K562 (cell line): ENCODE data around the gene CPLANE2. TPM values are rescaled to one million over a fixed set of nuclear protein-coding genes. Genes with fewer than 3 reads are reported as not detected.

Experiments used
- BCOR ChIP-seq: fragments of 450-650 bp; IDR thresholded peaks from 2 replicates; pipeline ENCODE4 v1.6.1; 2016
- BRD4 ChIP-seq: fragments of 200-600 bp; sonication (generic); IDR thresholded peaks from 2 replicates; pipeline ENCODE4 v1.6.1; 2017; ENCODE audit warnings: inconsistent platforms
- CC2D1A ChIP-seq: fragments of 450-650 bp; IDR thresholded peaks from 2 replicates; pipeline ENCODE4 v1.6.1; 2017; ENCODE audit warnings: mild to moderate bottlenecking
- CREM ChIP-seq: IDR thresholded peaks from 2 replicates; pipeline ENCODE4 v1.6.1; 2014; ENCODE audit warnings: antibody characterized with exemption, low read depth
- HCFC1 ChIP-seq: IDR thresholded peaks from 2 replicates; pipeline ENCODE4 v1.6.1; 2012; ENCODE audit warnings: low read depth, low read length, improper control_type of control experiment
- HDGF ChIP-seq: fragments of 450-650 bp; IDR thresholded peaks from 2 replicates; pipeline ENCODE4 v1.6.1; 2016
- HLTF ChIP-seq: fragments of 450-650 bp; IDR thresholded peaks from 2 replicates; pipeline ENCODE4 v1.6.1; 2016
- HNRNPL ChIP-seq: fragments of 200-400 bp; formaldehyde crosslinking; IDR thresholded peaks from 2 replicates; pipeline ENCODE4 v1.6.1; 2017; ENCODE audit warnings: low read depth, mild to moderate bottlenecking, low read length
- KLF13 ChIP-seq: fragments of 450-650 bp; IDR thresholded peaks from 2 replicates; pipeline ENCODE4 v1.6.1; 2016; ENCODE audit warnings: missing genetic modification characterization, low read depth, mild to moderate bottlenecking, missing compliant biosample characterization, moderate library complexity, borderline replicate concordance
- L3MBTL2 ChIP-seq: fragments of 450-650 bp; IDR thresholded peaks from 2 replicates; pipeline ENCODE4 v1.6.1; 2016; ENCODE audit warnings: mild to moderate bottlenecking, moderate library complexity
- MAZ ChIP-seq, 2 experiments: fragments of 450-650 bp in 1 of 2; sonication (generic) in 1 of 2; formaldehyde crosslinking; IDR thresholded peaks in 1 of 2; conservative IDR thresholded peaks in 1 of 2; 2 replicates each; pipeline versions ENCODE4 v1.4.0 to v1.5.0; 2020; ENCODE audit warnings: mild to moderate bottlenecking in 1 of 2, missing genetic modification reagents in 1 of 2
- MYC ChIP-seq, 2 experiments: fragments of 250-450 bp in 1 of 2; sonication (Bioruptor Pico) in 1 of 2; IDR thresholded peaks; 2 replicates each; pipeline versions ENCODE4 v1.5.1 to v1.6.1; 2012 to 2021; ENCODE audit warnings: low read depth in 2 of 2, borderline replicate concordance in 1 of 2, improper control_type of control experiment in 1 of 2, low read length in 1 of 2, mild to moderate bottlenecking in 1 of 2, moderate library complexity in 1 of 2
- NCOA6 ChIP-seq: fragments of 450-650 bp; IDR thresholded peaks from 2 replicates; pipeline ENCODE4 v1.6.1; 2017; ENCODE audit warnings: mild to moderate bottlenecking
- NCOR1 ChIP-seq: fragments of 450-650 bp; IDR thresholded peaks from 2 replicates; pipeline ENCODE4 v1.6.1; 2016; ENCODE audit warnings: mild to moderate bottlenecking, moderate library complexity
- NEUROD1 ChIP-seq: fragments of 150-350 bp; IDR thresholded peaks from 2 replicates; pipeline ENCODE4 v1.6.1; 2014; ENCODE audit warnings: borderline replicate concordance, low read length, low read depth; ENCODE audit not compliant: partially characterized antibody
- NRF1 ChIP-seq, 2 experiments: fragments of 450-650 bp; IDR thresholded peaks in 1 of 2; conservative IDR thresholded peaks in 1 of 2; 2 replicates each; pipeline ENCODE4 v1.6.1; 2014; ENCODE audit warnings: mild to moderate bottlenecking in 2 of 2
- PKNOX1 ChIP-seq: fragments of 450-650 bp; IDR thresholded peaks from 2 replicates; pipeline ENCODE4 v1.6.1; 2016
- POLR2A ChIP-seq: fragments of 450-650 bp; conservative IDR thresholded peaks from 2 replicates; pipeline ENCODE4 v1.6.1; 2016
- TAL1 ChIP-seq: fragments of 450-650 bp; IDR thresholded peaks from 2 replicates; pipeline ENCODE4 v1.6.1; 2016; ENCODE audit warnings: mild to moderate bottlenecking
- ZNF134 ChIP-seq: fragments of 250-450 bp; sonication (Bioruptor Pico); conservative IDR thresholded peaks from 2 replicates; pipeline ENCODE4 v1.4.0; 2020
- polyA plus RNA-seq, 8 experiments: library from polyadenylated mRNA; depleted of rRNA in 4 of 8; stranded (reverse) in 5 of 8; unstranded in 3 of 8; fragments of >200 nt; fragmentation: Nextera tagmentation in 2 of 8; fragmentation: Illumina TruSeq in 1 of 8; extraction: Ambion mirVana in 2 of 8; extraction: Trizol in 1 of 8; gene quantifications; 2 replicates each; pipeline versions ENCODE4 v1.2.1 to v1.2.3, GENCODE V29; 2011 to 2014; ENCODE audit warnings: inconsistent platforms in 1 of 8, missing spikeins in 1 of 8
- total RNA-seq, 7 experiments: library from RNA; depleted of rRNA in 6 of 7; stranded (reverse); fragments of >200 nt in 6 of 7; fragmentation: Illumina TruSeq in 2 of 7; extraction: Trizol in 2 of 7; gene quantifications; 2 replicates each; pipeline versions ENCODE4 v1.2.1 to v1.2.3, GENCODE V29; 2011 to 2021; ENCODE audit warnings: low replicate concordance in 1 of 7
- TF ChIP-seq, protein P1 (sequence below): sonication (generic); formaldehyde crosslinking; IDR thresholded peaks from 2 replicates; pipeline ENCODE4 v1.8.1; 2023; ENCODE audit warnings: mild to moderate bottlenecking, missing genetic modification reagents, moderate library complexity

Gene CPLANE2
- total and polyA plus RNA-seq, 9 of the 15 experiments (the other 6 are each of a cell fraction or from before 2014, with no cell fraction given) = 0.17 to 20.9 (median 8.1) TPM

DNA sequence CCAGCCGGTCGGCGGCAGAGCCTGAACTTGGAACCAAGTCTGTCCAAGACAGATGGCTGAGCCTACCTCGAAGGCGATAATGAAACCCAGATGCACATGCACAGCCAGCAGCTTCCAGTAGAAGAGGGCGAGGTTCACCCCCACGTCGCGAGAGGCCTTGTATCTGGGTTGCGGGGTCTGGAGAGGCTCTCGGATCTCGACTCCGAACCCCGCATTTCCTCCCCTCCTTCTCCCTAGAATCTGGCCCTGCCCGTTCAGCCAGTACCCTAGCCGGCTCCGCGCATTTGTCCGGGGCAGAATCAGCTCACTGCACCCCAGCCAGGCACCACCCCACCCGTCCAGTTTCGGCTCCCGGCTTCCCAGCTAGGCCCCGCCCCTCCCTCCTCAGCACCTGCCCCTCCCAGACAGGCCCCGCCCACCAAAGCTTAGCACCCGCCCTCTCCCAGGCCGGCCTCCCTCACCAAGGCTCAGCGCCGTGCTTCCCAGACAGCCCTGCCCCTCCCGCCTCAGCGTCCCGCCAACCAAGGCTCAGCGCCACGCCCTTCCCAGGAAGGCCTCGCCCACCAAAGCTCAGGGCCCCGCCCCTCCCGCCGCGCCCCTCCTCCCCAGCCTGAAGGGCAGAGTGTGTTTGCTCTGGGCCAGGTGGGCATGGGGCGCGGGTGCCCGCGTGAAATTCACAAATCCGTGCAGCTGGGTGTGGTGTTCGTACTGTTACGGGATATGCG lies 19.8 kb downstream of the CPLANE2 start (continued):
- TF ChIP-seq L3MBTL2 = peak; percentile 96
- TF ChIP-seq NCOR1 = no peak
- peak; percentile 91 for TF ChIP-seq NCOA6
- peak; percentile 84 to 94 for TF ChIP-seq MAZ (CRISPR knock-in tag; conservative IDR thresholded peaks at IDR 0.05 in 1 of 2, IDR thresholded peaks at IDR 0.05 in 1 of 2)
- TF ChIP-seq, protein P1, sequence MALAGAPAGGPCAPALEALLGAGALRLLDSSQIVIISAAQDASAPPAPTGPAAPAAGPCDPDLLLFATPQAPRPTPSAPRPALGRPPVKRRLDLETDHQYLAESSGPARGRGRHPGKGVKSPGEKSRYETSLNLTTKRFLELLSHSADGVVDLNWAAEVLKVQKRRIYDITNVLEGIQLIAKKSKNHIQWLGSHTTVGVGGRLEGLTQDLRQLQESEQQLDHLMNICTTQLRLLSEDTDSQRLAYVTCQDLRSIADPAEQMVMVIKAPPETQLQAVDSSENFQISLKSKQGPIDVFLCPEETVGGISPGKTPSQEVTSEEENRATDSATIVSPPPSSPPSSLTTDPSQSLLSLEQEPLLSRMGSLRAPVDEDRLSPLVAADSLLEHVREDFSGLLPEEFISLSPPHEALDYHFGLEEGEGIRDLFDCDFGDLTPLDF (CRISPR knock-in tag) = peak; percentile 83
- peak; percentile 72 for TF ChIP-seq PKNOX1
- 0 out of 2 replicates have a peak, but pooled peaks have one; percentile 26 for TF ChIP-seq BCOR
- 0 out of 2 replicates have a peak, but pooled peaks have one; percentile 71 for TF ChIP-seq HLTF
- peak; percentile 37; the same call in 1 of the 2 replicates for TF ChIP-seq KLF13 (tag)
- no peak for TF ChIP-seq CREM
- no peak for TF ChIP-seq BRD4
- TF ChIP-seq HNRNPL = peak; percentile 65; the same call in 1 of the 2 replicates
- peak; percentile 48 for TF ChIP-seq MYC (IDR thresholded peaks at IDR 0.05; ENCODE audit: low read depth, low read length)
- TF ChIP-seq MYC (CRISPR knock-in tag; IDR thresholded peaks at IDR 0.05; ENCODE audit: borderline replicate concordance, low read depth) = 0 out of 2 replicates have a peak, but pooled peaks have one; percentile 23
- peak; percentile 7 for TF ChIP-seq HCFC1
- peak; percentile 22 for TF ChIP-seq NEUROD1
- TF ChIP-seq HDGF = peak; percentile 85; the same call in 1 of the 2 replicates
- TF ChIP-seq POLR2A = peak; percentile 46; the same call in 1 of the 2 replicates
- TF ChIP-seq NRF1 (conservative IDR thresholded peaks at IDR 0.05 in 1 of 2, IDR thresholded peaks at IDR 0.05 in 1 of 2) = peak; percentile 45 to 56
- peak; percentile 19; the same call in 1 of the 2 replicates for TF ChIP-seq TAL1
- 0 out of 2 replicates have a peak, but pooled peaks have one; percentile 15 for TF ChIP-seq CC2D1A
- no peak for TF ChIP-seq ZNF134 (CRISPR knock-in tag)
